Coronary artery (tissue), 2 donors: ENCODE measurements around the gene DNAAF5.
"Not testable (repeated sequence)": the region's sequence is repeated elsewhere in the genome, so short reads cannot be mapped to it uniquely, and the experiment has no call there.

Experiments
- DNase-seq: peaks from one replicate; pipeline ENCODE4 v3.0.0-alpha.2; 2017; ENCODE audit warnings: low spot score
- H3K27ac ChIP-seq, 2 donors: fragments of 200-600 bp; sonication (generic); one replicate each; pipeline ENCODE4 v1.5.1; 2016 to 2019
- H3K4me3 ChIP-seq: fragments of 200-600 bp; sonication (generic); 2 replicates; pipeline ENCODE4 v1.5.1; 2016; ENCODE audit warnings: mild to moderate bottlenecking, moderate library complexity
- CTCF ChIP-seq: fragments of 200-600 bp; sonication (generic); IDR thresholded peaks from one replicate; pipeline ENCODE4 v1.5.1; 2019; ENCODE audit warnings: antibody characterized with exemption

The DNAAF5 gene

GRCh38 chr7:798921-799470 is 72.5 kb downstream of the DNAAF5 start:
- Histone ChIP-seq H3K27ac (peak overlapping the region; percentile 85 to 94), H3K4me3 (no peak overlapping the region)
- peak; percentile 64 for DNase-seq
- TF ChIP-seq CTCF, result no peak

DNA sequence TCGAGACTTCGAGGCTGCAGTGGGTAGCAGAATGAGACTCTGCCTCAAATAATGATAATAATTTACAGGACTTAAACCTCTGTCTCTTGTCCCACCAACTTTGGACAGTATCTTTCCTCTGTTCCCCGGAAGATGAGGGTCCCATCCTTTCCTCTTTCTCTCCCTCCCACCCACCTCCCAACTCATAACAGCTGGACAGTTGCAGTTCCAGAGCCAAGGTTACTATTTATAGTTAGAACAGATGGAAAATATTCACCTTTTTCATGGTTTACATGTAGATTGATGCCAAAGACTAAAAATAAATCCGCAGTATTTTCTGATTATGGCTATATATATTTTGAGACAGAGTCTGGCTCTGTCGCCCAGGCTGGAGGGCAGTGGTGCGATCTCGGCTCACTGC is 74.2 kb downstream of the DNAAF5 start:
- TF ChIP-seq CTCF, result no peak
- DNase-seq, result no peak
- peak overlapping the region; percentile 76 to 94 for H3K27ac ChIP-seq
- H3K4me3 ChIP-seq, result peak overlapping the region; percentile 14

DNA sequence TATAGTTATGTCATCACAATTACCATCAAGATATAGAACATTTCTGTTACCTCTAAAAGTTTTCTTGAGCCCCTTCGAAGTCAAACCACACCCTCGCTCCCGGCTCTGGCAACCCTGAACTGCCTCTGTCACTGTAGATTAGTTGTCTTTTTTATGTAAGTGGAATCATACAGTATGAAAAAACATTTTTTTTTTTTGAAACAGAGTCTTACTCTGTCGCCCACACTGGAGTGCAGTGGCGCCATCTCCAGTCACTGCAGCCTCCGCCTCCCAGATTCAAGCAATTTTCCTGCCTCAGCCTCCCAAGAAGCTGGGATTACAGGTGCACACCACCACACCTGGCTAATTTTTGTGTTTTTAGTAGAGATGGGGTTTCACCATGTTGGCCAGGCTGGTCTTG is 74.9 kb downstream of the DNAAF5 start:
- DNase-seq, H3K4me3 ChIP-seq: not testable (repeated sequence)
- peak overlapping the region; percentile 76 to 94 for H3K27ac ChIP-seq

- DNase-seq, result peak; percentile 73
- TF ChIP-seq CTCF, result no peak
- H3K4me3 ChIP-seq, result peak overlapping the region; percentile 37
- H3K27ac ChIP-seq, result peak overlapping the region; percentile 76 to 94
Measured at GRCh38 chr7:801940-802381, 75.5 kb downstream of the DNAAF5 start.

GRCh38 chr7:802500-803242 is 76.2 kb downstream of the DNAAF5 start:
- peak overlapping the region; percentile 76 to 94 for H3K27ac ChIP-seq
- TF ChIP-seq CTCF, result no peak
- no peak for DNase-seq
- H3K4me3 ChIP-seq, result peak overlapping the region; percentile 37

DNA sequence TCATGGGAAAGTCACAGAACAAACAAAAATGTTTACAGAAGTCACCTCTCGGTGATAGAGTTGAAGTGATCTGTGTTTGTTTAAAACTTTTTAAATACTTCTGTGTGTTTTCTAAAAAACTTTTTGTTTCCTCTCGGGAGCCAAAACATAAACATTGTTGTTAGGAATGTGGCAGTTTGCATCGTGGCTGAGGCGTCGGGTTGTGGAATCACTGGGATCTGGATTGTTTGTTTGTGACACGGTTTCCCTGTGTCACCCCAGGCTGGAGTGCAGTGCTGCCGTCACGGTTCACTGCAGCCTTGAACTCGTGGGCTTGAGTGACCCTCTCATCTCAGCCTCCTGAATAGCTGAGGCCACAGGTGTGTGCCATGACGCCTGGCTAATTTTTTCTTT is 76.7 kb downstream of the DNAAF5 start:
- no peak for TF ChIP-seq CTCF
- no peak for DNase-seq
- Histone ChIP-seq H3K27ac (peak overlapping the region in 1 of 2 donors; percentile 76), H3K4me3 (no peak overlapping the region)

DNA sequence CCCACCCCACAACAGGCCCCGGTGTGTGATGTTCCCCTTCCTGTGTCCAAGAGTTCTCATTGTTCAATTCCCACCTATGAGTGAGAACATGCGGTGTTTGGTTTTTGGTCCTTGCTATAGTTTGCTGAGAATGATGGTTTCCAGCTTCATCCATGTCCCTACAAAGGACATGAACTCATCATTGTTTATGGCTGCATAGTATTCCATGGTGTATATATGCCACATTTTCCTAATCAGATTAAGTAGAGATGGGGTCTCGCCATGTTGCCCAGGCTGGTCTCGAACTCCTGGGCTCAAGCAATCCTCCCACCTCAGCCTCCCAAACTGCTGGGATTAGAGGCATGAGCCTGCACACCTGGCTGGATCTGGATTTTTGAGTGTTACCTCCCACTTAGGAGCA is 77.3 kb downstream of the DNAAF5 start:
- H3K27ac ChIP-seq, DNase-seq, H3K4me3 ChIP-seq: not testable (repeated sequence)

- peak overlapping the region; percentile 0 to 41 for H3K27ac ChIP-seq
- H3K4me3 ChIP-seq, result no peak overlapping the region
- no peak for TF ChIP-seq CTCF
- DNase-seq, result no peak
Measured at GRCh38 chr7:805261-805660, 78.8 kb downstream of the DNAAF5 start.
